ENCODE data around the gene IFFO2.

- no peak for TF ChIP-seq ZFP62 (CRISPR knock-in tag; IDR thresholded peaks at IDR 0.05)
- no peak for TF ChIP-seq TAF1 (CRISPR knock-in tag; IDR thresholded peaks at IDR 0.05)
- no peak for TF ChIP-seq CTCF (CRISPR knock-in tag; IDR thresholded peaks at IDR 0.05)
Observed at GRCh38 chr1:18959591-18959990, 3.1 kb upstream of the IFFO2 start.
